Lower leg skin (tissue), 3 donors: Measurements from ENCODE around the gene EIF2B4.

Experiments used
- CTCF ChIP-seq, 3 donors: fragments of 450-650 bp; IDR thresholded peaks; one replicate each; pipeline ENCODE4 v1.5.1; 2016; ENCODE audit warnings: antibody characterized with exemption in 3 of 3, mild to moderate bottlenecking in 3 of 3, moderate library complexity in 2 of 3
- POLR2A ChIP-seq, 2 donors: fragments of 450-650 bp; IDR thresholded peaks; one replicate each; pipeline ENCODE4 v1.6.1; 2016 to 2017; ENCODE audit warnings: antibody characterized with exemption in 2 of 2, mild to moderate bottlenecking in 1 of 2, moderate library complexity in 1 of 2

- no peak for TF ChIP-seq POLR2A (IDR thresholded peaks at IDR 0.05)
- no peak for TF ChIP-seq CTCF (IDR thresholded peaks at IDR 0.05)
Observed at GRCh38 chr2:27400348-27401135, 30.4 kb upstream of the EIF2B4 start.
